GM20431 (cell line): ENCODE measurements around the gene TPD52L2.
"Not testable (repeated sequence)": the region's sequence is repeated elsewhere in the genome, so short reads cannot be mapped to it uniquely, and the experiment has no call there.

Source experiments
- in situ Hi-C: fragments of 300-500 bp; cut with MseI, MboI; formaldehyde crosslinking; loops from one replicate; pipeline ENCODE4 v1.15.0; 2020; ENCODE audit warnings: low sequenced_read_pairs; ENCODE audit not compliant: unreplicated experiment

TPD52L2 gene

DNA sequence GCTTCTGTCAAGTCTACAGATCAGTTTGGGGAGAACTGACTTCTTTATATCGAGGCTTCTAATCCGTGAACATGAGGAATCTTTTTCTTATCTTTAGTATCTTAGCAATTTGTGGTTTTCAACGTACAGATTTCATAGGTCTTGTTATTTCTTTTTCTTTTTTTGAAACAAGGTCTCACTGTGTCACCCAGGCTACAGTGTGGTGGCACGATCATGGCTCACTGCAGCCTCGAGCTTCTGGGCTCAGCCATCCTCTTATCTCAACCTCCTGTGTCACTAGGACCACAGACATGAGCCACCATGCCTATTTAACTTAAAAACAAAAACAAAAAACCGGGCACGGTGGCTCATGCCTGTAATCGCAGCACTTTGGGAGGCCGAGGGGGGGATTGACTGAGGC lies 59.2 kb downstream of the TPD52L2 start:
- in situ Hi-C loops = no loop called here

- in situ Hi-C loops = no loop called here
Measured at GRCh38 chr20:63926298-63926697, 61.2 kb downstream of the TPD52L2 start.

DNA sequence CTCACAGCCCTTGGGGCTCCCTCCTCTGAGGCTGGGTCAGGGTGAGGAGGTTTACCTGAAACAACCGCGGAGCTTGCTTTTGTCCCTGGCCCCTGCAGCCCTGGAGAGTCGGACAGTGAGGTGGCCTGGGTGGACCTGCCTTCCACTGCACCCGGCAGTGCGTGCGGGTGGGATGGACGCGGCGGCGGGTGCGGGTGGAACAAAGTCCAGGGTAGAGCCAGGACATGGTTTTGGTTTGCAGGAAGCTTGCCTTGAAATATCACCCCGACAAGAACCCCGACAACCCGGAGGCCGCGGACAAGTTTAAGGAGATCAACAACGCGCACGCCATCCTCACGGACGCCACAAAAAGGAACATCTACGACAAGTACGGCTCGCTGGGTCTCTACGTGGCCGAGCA lies 64.0 kb downstream of the TPD52L2 start:
- in situ Hi-C loops = no loop called here

GRCh38 chr20:63929473-63929883 lies 64.4 kb downstream of the TPD52L2 start:
- in situ Hi-C loops = not testable (repeated sequence)

GRCh38 chr20:63930971-63931553 lies 66.0 kb downstream of the TPD52L2 start:
- in situ Hi-C loops = no loop called here

GRCh38 chr20:63931735-63932134 lies 66.7 kb downstream of the TPD52L2 start:
- in situ Hi-C loops = no loop called here

DNA sequence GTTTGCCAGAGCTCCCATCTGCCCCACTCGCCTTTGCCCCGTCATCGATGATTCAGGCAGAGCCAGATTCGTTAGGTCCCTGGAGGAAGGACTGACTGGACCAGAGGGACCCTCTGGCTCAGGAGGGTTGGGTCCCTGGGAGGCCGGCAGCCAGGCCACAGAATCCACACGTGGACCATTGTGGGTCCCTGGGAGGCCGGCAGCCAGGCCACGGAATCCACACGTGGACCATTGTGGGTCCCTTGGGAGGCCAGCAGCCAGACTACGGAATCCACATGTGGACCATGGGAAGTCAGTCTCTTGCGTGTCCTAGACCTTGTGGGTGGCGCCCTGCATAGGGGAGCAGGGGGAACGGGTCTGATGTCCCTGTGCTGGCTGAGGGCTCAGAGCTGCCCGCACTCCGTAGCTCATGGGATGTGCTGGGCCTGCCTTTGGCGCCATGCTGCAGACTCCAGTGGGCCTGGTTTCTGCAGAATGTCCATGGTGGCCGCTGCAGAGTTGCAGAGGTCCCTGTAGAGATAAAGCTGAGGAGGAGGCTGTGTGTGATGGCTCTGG lies 67.6 kb downstream of the TPD52L2 start:
- in situ Hi-C loops = no loop called here

DNA sequence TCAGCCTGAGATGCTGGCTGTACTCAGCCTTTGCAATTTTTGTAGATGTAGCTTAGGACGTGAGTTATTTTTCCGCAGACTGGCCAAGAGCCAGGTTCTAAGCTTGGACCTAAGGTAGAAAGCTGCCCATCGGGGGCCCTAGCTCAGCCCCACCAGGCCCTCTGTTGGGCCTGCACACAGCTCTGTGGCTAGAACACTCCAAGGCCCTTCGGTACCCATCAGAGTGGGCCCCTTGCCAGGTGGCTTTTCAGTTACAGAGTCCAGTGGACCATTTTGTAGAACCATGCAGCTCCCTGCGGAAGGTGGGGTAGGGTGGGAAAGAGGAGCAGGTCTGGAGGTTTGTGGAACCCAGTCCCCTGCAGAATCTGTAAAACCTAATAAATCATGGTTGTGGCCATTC lies 68.6 kb downstream of the TPD52L2 start:
- in situ Hi-C loops = no loop called here

DNA sequence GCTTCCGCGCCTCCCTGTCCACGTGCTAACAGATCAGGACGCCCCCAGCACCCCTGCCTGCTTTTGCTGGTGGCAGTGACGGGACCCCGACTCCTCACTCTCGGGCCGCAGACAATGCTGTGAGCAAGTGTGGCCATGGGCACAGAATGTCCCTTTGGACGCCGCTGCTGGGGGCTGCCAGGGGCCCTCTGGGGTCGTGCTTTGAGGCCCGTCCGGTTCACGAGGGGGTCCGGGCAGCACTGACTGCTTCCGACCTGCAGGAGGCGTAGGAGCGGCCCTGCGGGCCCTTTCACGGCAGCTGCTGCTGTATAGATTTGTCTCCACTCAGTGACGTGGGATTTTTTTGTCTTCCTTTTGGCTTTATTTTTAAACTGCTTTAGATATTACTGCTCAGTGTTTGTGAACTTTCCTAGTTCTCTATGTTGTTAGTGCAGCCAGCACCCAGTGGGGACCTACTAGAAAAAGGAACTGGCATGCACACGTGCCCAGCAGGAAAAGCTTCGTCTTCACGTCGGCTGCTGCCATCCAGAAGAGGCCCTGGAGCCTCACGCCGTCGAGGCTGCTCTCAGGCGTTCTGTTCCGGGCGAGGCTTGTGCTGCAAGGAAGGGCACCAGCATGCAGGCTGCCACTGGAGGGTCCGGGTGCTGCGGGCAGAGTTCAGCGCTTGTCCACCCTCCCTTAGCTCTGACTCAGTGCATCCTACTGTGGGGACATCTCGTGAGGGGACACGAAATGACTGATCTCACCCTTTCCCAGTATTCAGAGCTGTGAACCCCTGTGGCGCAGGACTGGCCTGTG lies 69.4 kb downstream of the TPD52L2 start:
- in situ Hi-C loops = no loop called here

DNA sequence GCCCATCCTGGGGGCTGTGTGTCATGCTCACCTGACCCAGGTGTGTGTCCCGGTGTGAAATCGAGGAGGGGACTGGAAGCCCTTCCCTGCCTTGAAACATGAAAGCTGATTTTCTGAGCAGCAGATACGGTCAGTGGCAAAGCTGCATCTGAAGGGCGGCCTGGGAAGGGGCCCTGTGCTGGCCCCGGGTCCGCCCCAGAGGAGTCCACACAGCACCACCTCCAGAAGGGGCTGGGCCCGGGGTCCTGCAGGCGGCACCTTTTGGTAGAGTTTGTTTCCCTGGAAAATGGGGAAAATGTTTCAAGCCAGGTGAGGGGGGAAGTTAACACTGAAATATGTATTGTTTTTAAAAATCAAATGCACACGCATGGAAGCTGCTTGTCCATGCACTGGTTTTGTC lies 70.4 kb downstream of the TPD52L2 start:
- in situ Hi-C loops = no loop called here

DNA sequence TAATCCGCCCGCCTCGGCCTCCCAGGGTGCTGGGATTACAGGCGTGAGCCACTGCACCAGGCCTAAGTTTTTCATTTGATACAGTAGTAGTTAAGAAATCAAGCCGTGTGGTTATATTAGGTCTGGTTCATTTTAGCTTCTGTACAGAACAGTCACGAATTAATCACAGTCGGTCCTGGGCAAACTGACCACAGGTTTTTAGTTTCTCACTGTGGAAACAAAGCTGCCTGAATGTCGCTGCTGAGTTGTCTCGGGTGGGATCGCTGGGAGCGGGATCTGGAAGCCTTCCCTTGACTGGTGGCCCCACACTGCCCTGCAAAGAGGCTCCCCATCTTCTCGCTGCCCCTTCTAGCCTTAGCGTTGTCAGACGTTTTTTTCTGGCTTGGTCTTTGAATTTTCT lies 72.5 kb downstream of the TPD52L2 start:
- in situ Hi-C loops = no loop called here

- in situ Hi-C loops = no loop called here
Measured at GRCh38 chr20:63939061-63939935, 74.2 kb downstream of the TPD52L2 start.

GRCh38 chr20:63940071-63940471 lies 75.0 kb downstream of the TPD52L2 start:
- in situ Hi-C loops = no loop called here

- in situ Hi-C loops = no loop called here
Measured at GRCh38 chr20:63940472-63941266, 75.6 kb downstream of the TPD52L2 start.
